Epithelial cell of prostate (primary cell): Measurements from ENCODE around the gene DRC7.

Experiments used
- DNase-seq: peaks from one replicate; pipeline ENCODE4 v3.0.0-alpha.2; 2011; ENCODE audit warnings: low read depth, low spot score
- H3K27ac ChIP-seq: fragments of 450-650 bp; 2 replicates; pipeline ENCODE4 v1.5.1; 2017; ENCODE audit warnings: mild to moderate bottlenecking

The DRC7 gene

GRCh38 chr16:57672824-57673223 lies 21.8 kb upstream of the DRC7 start:
- DNase-seq: no peak
- no peak overlapping the region for H3K27ac ChIP-seq

GRCh38 chr16:57675741-57676551 lies 18.7 kb upstream of the DRC7 start:
- no peak for DNase-seq
- no peak overlapping the region for H3K27ac ChIP-seq

GRCh38 chr16:57676553-57677085 lies 18.0 kb upstream of the DRC7 start:
- DNase-seq: no peak
- H3K27ac ChIP-seq: no peak overlapping the region

- no peak for DNase-seq
- no peak overlapping the region for H3K27ac ChIP-seq
Observed at GRCh38 chr16:57677622-57678369, 16.8 kb upstream of the DRC7 start.

GRCh38 chr16:57679016-57679415 lies 15.6 kb upstream of the DRC7 start:
- DNase-seq: no peak
- H3K27ac ChIP-seq: no peak overlapping the region

- DNase-seq: no peak
- no peak overlapping the region for H3K27ac ChIP-seq
Observed at GRCh38 chr16:57679767-57680482, 14.7 kb upstream of the DRC7 start.

- no peak overlapping the region for H3K27ac ChIP-seq
- no peak for DNase-seq
Observed at GRCh38 chr16:57680842-57681375, 13.7 kb upstream of the DRC7 start.

GRCh38 chr16:57681950-57682728 lies 12.5 kb upstream of the DRC7 start:
- H3K27ac ChIP-seq: no peak overlapping the region
- DNase-seq: no peak

GRCh38 chr16:57682809-57683635 lies 11.6 kb upstream of the DRC7 start:
- H3K27ac ChIP-seq: no peak overlapping the region
- DNase-seq: no peak

GRCh38 chr16:57683636-57684545 lies 10.7 kb upstream of the DRC7 start:
- DNase-seq: no peak
- H3K27ac ChIP-seq: no peak overlapping the region

GRCh38 chr16:57684626-57685358 lies 9.8 kb upstream of the DRC7 start:
- no peak for DNase-seq

GRCh38 chr16:57685633-57686032 lies 9.0 kb upstream of the DRC7 start:
- no peak overlapping the region for H3K27ac ChIP-seq
- no peak for DNase-seq

More at GRCh38 chr16:57684626-57685358, 9.8 kb upstream of the DRC7 start:
- no peak overlapping the region for H3K27ac ChIP-seq

GRCh38 chr16:57686577-57686976 lies 8.0 kb upstream of the DRC7 start:
- no peak for DNase-seq
- H3K27ac ChIP-seq: no peak overlapping the region

GRCh38 chr16:57687363-57687929 lies 7.2 kb upstream of the DRC7 start:
- no peak overlapping the region for H3K27ac ChIP-seq
- DNase-seq: no peak

- no peak overlapping the region for H3K27ac ChIP-seq
- no peak for DNase-seq
Observed at GRCh38 chr16:57688487-57688986, 6.1 kb upstream of the DRC7 start.

- H3K27ac ChIP-seq: no peak overlapping the region
Observed at GRCh38 chr16:57688987-57689761, 5.4 kb upstream of the DRC7 start.

More at GRCh38 chr16:57688987-57689761, 5.4 kb upstream of the DRC7 start:
- DNase-seq: no peak
